GM10248 (cell line): Measurements from ENCODE around the gene CFAP119.

ENCODE experiments used
- CTCF ChIA-PET: fragments of 300-600 bp; sonication (Branson Sonifier 250); formaldehyde crosslinking; extraction: SDS; loops from one replicate; lab custom pipeline; 2021; ENCODE audit warnings: antibody characterized with exemption; lab: Yijun Ruan, JAX
- POLR2A ChIA-PET: fragments of 350-650 bp; sonication (Branson Sonifier 250); formaldehyde crosslinking; extraction: SDS; loops from one replicate; lab custom pipeline; 2020; ENCODE audit warnings: antibody characterized with exemption; lab: Yijun Ruan, JAX
- DNase-seq: peaks from one replicate; pipeline ENCODE4 v3.0.0; 2012; ENCODE audit errors: extremely low spot score
- TF ChIP-seq, protein P1 (sequence below): IDR thresholded peaks from 2 replicates; pipeline ENCODE4 v1.5.1; 2012; ENCODE audit warnings: mild to moderate bottlenecking, low read depth; ENCODE audit errors: extremely low read depth, missing control alignments, control extremely low read depth

Gene CFAP119

DNA sequence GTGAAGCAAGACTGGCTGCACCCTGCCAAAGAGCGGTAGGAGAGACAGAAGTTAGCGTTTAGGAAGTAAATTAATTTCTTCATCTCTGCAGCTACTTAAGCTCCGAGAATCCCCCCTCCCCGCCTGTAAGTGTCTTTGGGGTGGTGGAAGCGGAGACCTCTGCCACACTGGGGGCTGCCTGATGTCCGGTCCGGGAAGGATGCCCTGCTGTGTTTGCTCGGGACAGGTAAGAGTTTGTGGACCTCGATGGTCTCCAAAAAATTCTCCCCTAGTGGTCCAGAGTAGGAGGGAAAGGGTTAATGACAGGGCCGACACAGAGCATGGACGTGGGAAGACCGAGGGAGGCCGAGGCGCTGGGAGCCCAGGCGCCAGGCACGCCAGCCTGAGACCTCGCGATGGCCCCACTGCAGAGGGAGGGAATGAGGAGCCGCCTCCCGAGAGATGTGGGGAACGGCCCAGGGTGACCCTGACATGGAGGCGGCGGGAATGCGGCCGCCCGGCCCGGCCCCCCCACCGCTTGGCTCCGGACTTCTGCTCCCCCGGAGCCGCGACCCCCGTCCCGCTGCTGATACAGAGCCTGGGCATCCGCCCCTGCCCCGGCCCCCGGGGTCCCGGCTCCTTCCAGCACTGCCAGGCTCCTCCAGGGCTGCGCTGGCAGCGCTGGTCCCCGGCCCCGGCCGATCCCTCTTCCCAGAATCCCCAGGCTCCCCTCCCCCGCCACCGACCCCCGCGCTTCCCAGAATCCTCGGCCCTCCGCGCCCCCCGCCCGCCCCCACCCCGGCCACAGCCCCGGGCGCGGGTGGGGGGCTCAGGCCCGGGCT lies 24.5 kb upstream of the CFAP119 start:
- POLR2A ChIA-PET = no interaction called here
- TF ChIP-seq, protein P1, sequence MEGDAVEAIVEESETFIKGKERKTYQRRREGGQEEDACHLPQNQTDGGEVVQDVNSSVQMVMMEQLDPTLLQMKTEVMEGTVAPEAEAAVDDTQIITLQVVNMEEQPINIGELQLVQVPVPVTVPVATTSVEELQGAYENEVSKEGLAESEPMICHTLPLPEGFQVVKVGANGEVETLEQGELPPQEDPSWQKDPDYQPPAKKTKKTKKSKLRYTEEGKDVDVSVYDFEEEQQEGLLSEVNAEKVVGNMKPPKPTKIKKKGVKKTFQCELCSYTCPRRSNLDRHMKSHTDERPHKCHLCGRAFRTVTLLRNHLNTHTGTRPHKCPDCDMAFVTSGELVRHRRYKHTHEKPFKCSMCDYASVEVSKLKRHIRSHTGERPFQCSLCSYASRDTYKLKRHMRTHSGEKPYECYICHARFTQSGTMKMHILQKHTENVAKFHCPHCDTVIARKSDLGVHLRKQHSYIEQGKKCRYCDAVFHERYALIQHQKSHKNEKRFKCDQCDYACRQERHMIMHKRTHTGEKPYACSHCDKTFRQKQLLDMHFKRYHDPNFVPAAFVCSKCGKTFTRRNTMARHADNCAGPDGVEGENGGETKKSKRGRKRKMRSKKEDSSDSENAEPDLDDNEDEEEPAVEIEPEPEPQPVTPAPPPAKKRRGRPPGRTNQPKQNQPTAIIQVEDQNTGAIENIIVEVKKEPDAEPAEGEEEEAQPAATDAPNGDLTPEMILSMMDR = no peak
- CTCF ChIA-PET = interaction anchor here (0.9 to 1.6 kb wide), 4 partner anchors 9 to 59 kb away, joined by 3 to 4 read pairs (median 4); no protein-coding TSS in a partner anchor
- DNase-seq = no peak

DNA sequence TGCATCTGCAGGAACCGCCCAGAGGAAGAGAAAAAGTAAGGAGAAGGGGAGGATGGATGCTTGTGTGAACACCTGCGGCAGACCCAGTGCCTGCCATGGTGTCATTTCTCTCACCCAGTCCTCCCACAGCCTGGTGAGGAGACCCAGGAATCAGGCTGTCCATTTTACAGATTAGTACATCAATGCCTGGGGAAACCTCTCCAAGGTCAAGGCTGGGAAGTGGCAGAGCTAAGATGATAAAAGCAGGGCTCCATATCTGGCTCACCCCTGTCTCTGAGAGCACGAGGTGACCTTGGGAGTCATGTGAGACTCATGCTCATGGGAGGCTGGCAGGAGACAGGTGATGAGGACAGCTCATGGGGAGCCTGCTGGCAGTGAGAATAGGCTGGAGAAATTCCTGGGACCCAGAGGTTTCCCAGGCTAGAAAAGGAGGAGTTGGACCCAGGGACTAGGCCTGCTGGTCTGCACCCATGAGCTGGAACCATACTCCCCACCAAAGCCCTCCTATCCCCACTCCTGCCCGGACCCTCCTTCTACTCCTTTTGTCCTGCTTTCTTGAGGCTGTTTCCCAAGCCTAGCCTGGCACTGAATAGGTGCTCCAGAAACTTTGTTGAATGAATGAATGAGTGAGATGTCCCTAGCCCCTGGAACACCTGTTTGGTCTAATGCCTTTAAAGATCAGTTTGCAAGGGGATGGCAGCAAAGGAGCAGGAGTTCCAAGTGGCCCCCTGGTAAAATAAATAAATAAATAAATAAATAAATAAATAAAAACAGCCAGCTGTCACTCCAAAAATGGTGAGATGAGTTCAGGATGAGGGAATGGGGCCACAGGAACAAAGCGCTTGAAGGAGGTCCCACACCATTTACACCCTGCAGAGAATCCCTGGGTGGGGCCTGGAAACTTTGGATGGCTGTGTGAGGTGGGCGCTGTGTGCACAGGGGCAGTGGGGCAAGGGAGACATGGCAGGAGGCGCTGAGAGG lies 23.6 kb upstream of the CFAP119 start:
- CTCF ChIA-PET = interaction anchor here (0.9 to 1.6 kb wide), 5 partner anchors 10 to 60 kb away, joined by 3 to 6 read pairs (median 4); no protein-coding TSS in a partner anchor
- POLR2A ChIA-PET = no interaction called here
- TF ChIP-seq, protein P1 = no peak
- no peak for DNase-seq

- ChIA-PET POLR2A (no interaction called here), CTCF (interaction anchor here (1.5 to 1.6 kb wide), 2 partner anchors 30 to 158 kb away, joined by 4 to 6 read pairs; no protein-coding TSS in a partner anchor)
- TF ChIP-seq, protein P1 = no peak
- no peak for DNase-seq
Measured at GRCh38 chr16:30784215-30784614, 22.4 kb upstream of the CFAP119 start.

DNA sequence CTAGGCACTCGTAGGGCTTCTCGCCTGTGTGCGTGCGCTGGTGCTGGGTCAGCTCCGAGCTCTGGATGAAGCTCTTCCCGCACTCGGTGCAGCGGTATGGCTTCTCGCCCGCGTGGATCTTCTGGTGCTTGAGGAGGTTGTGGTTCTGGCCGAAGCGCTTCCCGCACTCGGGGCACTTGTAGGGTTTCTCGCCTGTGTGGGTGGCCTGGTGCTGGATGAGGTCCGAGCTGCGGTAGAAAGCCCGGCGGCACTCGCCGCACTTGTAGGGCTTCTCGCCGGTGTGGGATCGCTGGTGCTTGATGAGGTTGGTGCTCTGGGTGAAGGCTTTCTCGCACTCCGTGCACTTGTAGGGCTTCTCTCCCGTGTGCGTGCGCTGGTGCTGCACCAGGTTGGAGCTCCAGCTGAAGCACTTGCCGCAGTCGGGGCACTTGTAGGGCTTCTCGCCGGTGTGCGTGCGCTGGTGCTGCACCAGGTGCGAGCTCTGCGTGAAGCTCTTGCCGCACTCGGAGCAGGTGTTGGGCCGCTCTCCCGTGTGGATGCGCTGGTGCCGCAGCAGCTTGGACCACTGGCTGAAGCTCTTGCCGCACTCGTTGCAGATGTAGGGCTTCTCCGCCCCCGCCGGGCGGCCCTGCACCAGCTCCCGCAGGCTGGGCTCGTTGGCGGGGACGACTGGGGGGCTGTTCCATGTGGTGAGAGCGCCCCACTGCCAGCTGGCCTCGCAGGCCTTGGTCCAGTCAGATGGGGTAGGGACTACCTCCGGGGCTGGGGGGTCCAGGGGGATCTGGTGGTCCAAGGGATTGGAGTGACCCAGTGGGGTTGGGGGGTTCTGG lies 21.6 kb upstream of the CFAP119 start:
- CTCF ChIA-PET = interaction anchor here (1.3 to 1.6 kb wide), 4 partner anchors 9 to 158 kb away, joined by 3 to 9 read pairs (median 4); no protein-coding TSS in a partner anchor
- POLR2A ChIA-PET = no interaction called here

DNA sequence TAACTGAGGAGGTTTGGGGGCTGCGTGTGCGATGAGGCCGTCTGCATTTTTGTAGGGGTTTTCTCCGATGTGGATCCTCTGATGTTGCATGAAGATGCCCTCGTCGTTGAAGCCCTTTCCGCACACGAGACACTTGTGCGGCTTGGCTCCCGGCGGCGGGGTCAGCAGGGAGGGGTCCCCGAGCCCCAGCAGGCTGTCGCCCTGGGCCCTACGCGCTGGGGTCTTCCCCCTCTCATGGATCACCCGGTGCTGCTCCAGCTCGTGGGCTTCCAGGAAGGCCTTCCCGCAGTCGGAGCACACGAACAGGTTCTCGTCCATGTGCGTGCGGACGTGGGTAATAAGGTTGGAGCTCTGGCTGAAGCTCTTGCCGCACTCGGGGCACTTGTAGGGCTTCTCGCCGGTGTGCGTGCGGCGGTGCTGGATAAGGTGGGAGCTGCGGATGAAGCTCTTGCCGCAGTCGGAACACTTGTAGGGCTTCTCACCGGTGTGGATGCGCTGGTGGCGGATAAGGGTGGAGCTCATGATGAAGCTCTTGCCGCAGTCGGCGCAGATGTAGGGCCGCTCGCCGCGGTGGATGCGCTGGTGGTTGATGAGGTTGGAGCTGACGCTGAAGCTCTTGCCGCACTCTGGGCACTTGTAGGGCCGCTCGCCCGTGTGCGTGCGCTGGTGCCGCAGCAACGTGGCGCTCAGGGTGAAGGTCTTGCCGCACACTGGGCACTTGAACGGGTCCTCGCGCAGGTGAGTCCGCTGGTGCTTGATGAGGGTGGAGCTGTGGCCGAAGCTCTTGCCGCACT lies 20.8 kb upstream of the CFAP119 start:
- POLR2A ChIA-PET = no interaction called here
- TF ChIP-seq, protein P1 = no peak

More for the DNA sequence above, 21.6 kb upstream of the CFAP119 start:
- DNase-seq = no peak
- TF ChIP-seq, protein P1 = no peak

More for the DNA sequence above, 20.8 kb upstream of the CFAP119 start:
- DNase-seq = no peak
- CTCF ChIA-PET = interaction anchor here (1.3 to 1.6 kb wide), 4 partner anchors 10 to 159 kb away, joined by 3 to 9 read pairs (median 4); no protein-coding TSS in a partner anchor
